ENCODE measurements around the gene KRTAP10-9. TPM values are rescaled to one million over a fixed set of nuclear protein-coding genes. Genes with fewer than 3 reads are reported as not detected.
"Not testable (repeated sequence)": the region's sequence is repeated elsewhere in the genome, so short reads cannot be mapped to it uniquely, and the experiment has no call there.

Gene KRTAP10-9
- total RNA-seq, 1 experiment from 2014 or later: not detected

- Histone ChIP-seq H3K27ac (no peak overlapping the region), H3K36me3 (no peaks in the 10 kb centered on the region), H3K27me3 (replicated peaks) (no peaks in the 10 kb centered on the region), H3K9me3 (replicated peaks) (no peaks in the 10 kb centered on the region; the same call in 1 of the 2 replicates), H3K4me1 (replicated peaks) (no peaks in the 10 kb centered on the region), H3K4me3 (no peak overlapping the region)
- DNase-seq (ENCODE audit: low read depth in 1 of 2, low spot score in 2 of 2): no peak
These were observed 36.6 kb upstream of the KRTAP10-9 start for GRCh38 chr21:44590311-44590721.

GRCh38 chr21:44590897-44591800 is 35.7 kb upstream of the KRTAP10-9 start:
- not testable (repeated sequence) for H3K36me3 ChIP-seq; H3K9me3 ChIP-seq (replicated peaks); H3K27me3 ChIP-seq (replicated peaks); H3K4me3 ChIP-seq; DNase-seq (ENCODE audit: low read depth in 1 of 2, low spot score in 2 of 2); H3K27ac ChIP-seq; H3K4me1 ChIP-seq (replicated peaks)

GRCh38 chr21:44591801-44592130 is 35.1 kb upstream of the KRTAP10-9 start:
- H3K4me3 ChIP-seq; H3K27ac ChIP-seq; H3K27me3 ChIP-seq (replicated peaks); DNase-seq (ENCODE audit: low read depth in 1 of 2, low spot score in 2 of 2); H3K36me3 ChIP-seq; H3K4me1 ChIP-seq (replicated peaks); H3K9me3 ChIP-seq (replicated peaks): not testable (repeated sequence)

- DNase-seq (ENCODE audit: low read depth in 1 of 2, low spot score in 2 of 2): peak in 1 of 2 experiments; percentile 36
- H3K4me1 ChIP-seq (replicated peaks): no peaks in the 10 kb centered on the region
- H3K36me3 ChIP-seq: no peaks in the 10 kb centered on the region
- H3K27me3 ChIP-seq (replicated peaks): 0 out of 2 replicates have a peak, but pooled peaks cover 6% of the 10 kb centered on the region
- no peaks in the 10 kb centered on the region; the same call in 1 of the 2 replicates for H3K9me3 ChIP-seq (replicated peaks)
- no peak within 1 kb of the TSS for H3K27ac ChIP-seq
- no peak within 1 kb of the TSS for H3K4me3 ChIP-seq
These were observed 34.2 kb upstream of the KRTAP10-9 start, which contains the start of gene KRTAP10-6 for GRCh38 chr21:44592446-44593311. Gene KRTAP10-6 (minus strand): TSS chr21:44592505. CDS start chr21:44592484, 21 bp downstream.

GRCh38 chr21:44593598-44594405 is 33.1 kb upstream of the KRTAP10-9 start:
- DNase-seq (ENCODE audit: low read depth in 1 of 2, low spot score in 2 of 2): peak in 1 of 2 experiments; percentile 32
- no peaks in the 10 kb centered on the region; the same call in 1 of the 2 replicates for H3K9me3 ChIP-seq (replicated peaks)
- H3K4me3 ChIP-seq: no peak overlapping the region
- no peaks in the 10 kb centered on the region for H3K36me3 ChIP-seq
- no peaks in the 10 kb centered on the region for H3K4me1 ChIP-seq (replicated peaks)
- H3K27me3 ChIP-seq (replicated peaks): 0 out of 2 replicates have a peak, but pooled peaks cover 9% of the 10 kb centered on the region
- H3K27ac ChIP-seq: no peak overlapping the region

GRCh38 chr21:44594406-44594916 is 32.4 kb upstream of the KRTAP10-9 start:
- no peaks in the 10 kb centered on the region for H3K36me3 ChIP-seq
- no peak overlapping the region for H3K4me3 ChIP-seq
- H3K27ac ChIP-seq: no peak overlapping the region
- H3K9me3 ChIP-seq (replicated peaks): no peaks in the 10 kb centered on the region
- DNase-seq (ENCODE audit: low read depth in 1 of 2, low spot score in 2 of 2): peak in 1 of 2 experiments; percentile 16
- no peaks in the 10 kb centered on the region for H3K4me1 ChIP-seq (replicated peaks)
- 0 out of 2 replicates have a peak, but pooled peaks cover 10% of the 10 kb centered on the region for H3K27me3 ChIP-seq (replicated peaks)

GRCh38 chr21:44595524-44595923 is 31.4 kb upstream of the KRTAP10-9 start:
- DNase-seq (ENCODE audit: low read depth in 1 of 2, low spot score in 2 of 2): no peak
- H3K27ac ChIP-seq: no peak overlapping the region
- H3K27me3 ChIP-seq (replicated peaks): 0 out of 2 replicates have a peak, but pooled peaks cover 10% of the 10 kb centered on the region
- no peak overlapping the region for H3K4me3 ChIP-seq
- H3K4me1 ChIP-seq (replicated peaks): no peaks in the 10 kb centered on the region
- no peaks in the 10 kb centered on the region for H3K36me3 ChIP-seq
- no peaks in the 10 kb centered on the region for H3K9me3 ChIP-seq (replicated peaks)

- Histone ChIP-seq H3K27me3 (replicated peaks) (0 out of 2 replicates have a peak, but pooled peaks cover 10% of the 10 kb centered on the region), H3K4me1 (replicated peaks) (no peaks in the 10 kb centered on the region), H3K9me3 (replicated peaks) (no peaks in the 10 kb centered on the region), H3K27ac (no peak overlapping the region), H3K4me3 (no peak overlapping the region), H3K36me3 (no peaks in the 10 kb centered on the region)
- peak in 1 of 2 experiments; percentile 31 for DNase-seq (ENCODE audit: low read depth in 1 of 2, low spot score in 2 of 2)
These were observed 30.7 kb upstream of the KRTAP10-9 start for GRCh38 chr21:44596068-44596725.

- no peaks in the 10 kb centered on the region for H3K9me3 ChIP-seq (replicated peaks)
- H3K4me1 ChIP-seq (replicated peaks): no peaks in the 10 kb centered on the region
- DNase-seq (ENCODE audit: low read depth in 1 of 2, low spot score in 2 of 2): peak in 1 of 2 experiments; percentile 21
- 0 out of 2 replicates have a peak, but pooled peaks cover 10% of the 10 kb centered on the region for H3K27me3 ChIP-seq (replicated peaks)
- H3K27ac ChIP-seq: no peak overlapping the region
- no peak overlapping the region for H3K4me3 ChIP-seq
- no peaks in the 10 kb centered on the region for H3K36me3 ChIP-seq
These were observed 28.8 kb upstream of the KRTAP10-9 start for GRCh38 chr21:44598061-44598460.

- peak in 1 of 2 experiments; percentile 34 for DNase-seq (ENCODE audit: low read depth in 1 of 2, low spot score in 2 of 2)
- Histone ChIP-seq H3K9me3 (replicated peaks) (no peaks in the 10 kb centered on the region), H3K27me3 (replicated peaks) (peaks cover 12% of the 10 kb centered on the region; the same call in 1 of the 2 replicates), H3K4me3 (no peak overlapping the region), H3K27ac (no peak overlapping the region), H3K4me1 (replicated peaks) (no peaks in the 10 kb centered on the region), H3K36me3 (no peaks in the 10 kb centered on the region)
These were observed 27.4 kb upstream of the KRTAP10-9 start for GRCh38 chr21:44599264-44600029.

- peaks cover 16% of the 10 kb centered on the region; the same call in 1 of the 2 replicates for H3K27me3 ChIP-seq (replicated peaks)
- not testable (repeated sequence) for H3K4me1 ChIP-seq (replicated peaks); H3K36me3 ChIP-seq; H3K4me3 ChIP-seq; H3K27ac ChIP-seq; DNase-seq (ENCODE audit: low read depth in 1 of 2, low spot score in 2 of 2); H3K9me3 ChIP-seq (replicated peaks)
These were observed 26.5 kb upstream of the KRTAP10-9 start, which contains the start of gene KRTAP10-7 for GRCh38 chr21:44600118-44600978. Gene KRTAP10-7 (plus strand): TSS chr21:44600597. CDS start chr21:44600622, 25 bp downstream.
